ENCODE measurements around the gene CCDC78. TPM values are rescaled to one million over a fixed set of nuclear protein-coding genes. Genes with fewer than 3 reads are reported as not detected.

The CCDC78 gene
- total and polyA plus RNA-seq, 2 experiments from 2014 or later, result 10.5 to 12.6 TPM

DNA sequence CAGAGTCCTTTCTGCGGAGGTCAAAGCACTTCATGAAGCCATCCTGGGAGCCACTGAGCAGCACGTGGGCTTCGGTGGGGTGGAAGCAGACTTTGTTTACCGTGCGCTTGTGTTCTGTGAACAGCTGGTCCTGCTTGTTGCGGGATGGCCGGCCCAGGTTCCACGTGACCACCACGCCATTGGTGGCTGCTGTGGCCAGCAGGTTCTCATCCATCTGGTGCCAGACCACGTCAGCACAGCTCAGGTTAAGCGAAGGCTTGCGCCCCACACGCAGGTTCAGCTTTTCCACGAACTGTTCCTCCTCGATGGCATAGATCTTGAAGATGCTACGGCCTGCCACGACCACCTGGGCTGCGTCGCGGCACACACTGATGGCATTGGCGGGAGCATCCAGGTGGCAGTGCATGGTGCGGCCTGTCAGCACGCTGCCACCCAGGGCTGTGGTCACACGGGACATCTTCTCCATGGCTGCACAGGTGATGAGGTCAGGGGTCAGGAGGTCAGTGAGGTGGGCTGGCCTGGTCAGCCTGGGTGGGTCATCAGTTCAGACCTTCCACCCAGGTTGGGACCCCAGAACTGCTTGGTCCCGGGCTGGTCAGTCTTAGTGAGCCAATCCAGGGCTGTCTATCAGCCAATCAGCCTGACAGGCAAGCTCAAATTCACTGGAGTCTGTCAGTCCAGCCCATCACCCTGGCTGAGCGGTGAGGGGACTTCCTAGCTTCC is 36.9 kb downstream of the CCDC78 start (continued):
- TF ChIP-seq, protein P1, sequence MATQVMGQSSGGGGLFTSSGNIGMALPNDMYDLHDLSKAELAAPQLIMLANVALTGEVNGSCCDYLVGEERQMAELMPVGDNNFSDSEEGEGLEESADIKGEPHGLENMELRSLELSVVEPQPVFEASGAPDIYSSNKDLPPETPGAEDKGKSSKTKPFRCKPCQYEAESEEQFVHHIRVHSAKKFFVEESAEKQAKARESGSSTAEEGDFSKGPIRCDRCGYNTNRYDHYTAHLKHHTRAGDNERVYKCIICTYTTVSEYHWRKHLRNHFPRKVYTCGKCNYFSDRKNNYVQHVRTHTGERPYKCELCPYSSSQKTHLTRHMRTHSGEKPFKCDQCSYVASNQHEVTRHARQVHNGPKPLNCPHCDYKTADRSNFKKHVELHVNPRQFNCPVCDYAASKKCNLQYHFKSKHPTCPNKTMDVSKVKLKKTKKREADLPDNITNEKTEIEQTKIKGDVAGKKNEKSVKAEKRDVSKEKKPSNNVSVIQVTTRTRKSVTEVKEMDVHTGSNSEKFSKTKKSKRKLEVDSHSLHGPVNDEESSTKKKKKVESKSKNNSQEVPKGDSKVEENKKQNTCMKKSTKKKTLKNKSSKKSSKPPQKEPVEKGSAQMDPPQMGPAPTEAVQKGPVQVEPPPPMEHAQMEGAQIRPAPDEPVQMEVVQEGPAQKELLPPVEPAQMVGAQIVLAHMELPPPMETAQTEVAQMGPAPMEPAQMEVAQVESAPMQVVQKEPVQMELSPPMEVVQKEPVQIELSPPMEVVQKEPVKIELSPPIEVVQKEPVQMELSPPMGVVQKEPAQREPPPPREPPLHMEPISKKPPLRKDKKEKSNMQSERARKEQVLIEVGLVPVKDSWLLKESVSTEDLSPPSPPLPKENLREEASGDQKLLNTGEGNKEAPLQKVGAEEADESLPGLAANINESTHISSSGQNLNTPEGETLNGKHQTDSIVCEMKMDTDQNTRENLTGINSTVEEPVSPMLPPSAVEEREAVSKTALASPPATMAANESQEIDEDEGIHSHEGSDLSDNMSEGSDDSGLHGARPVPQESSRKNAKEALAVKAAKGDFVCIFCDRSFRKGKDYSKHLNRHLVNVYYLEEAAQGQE (IDR thresholded peaks at IDR 0.05; ENCODE audit: unreplicated experiment), result no peak
- TF ChIP-seq ZNF114 (CRISPR knock-in tag; IDR thresholded peaks at IDR 0.05) (no peak), POLR2AphosphoS5 (IDR thresholded peaks at IDR 0.05; ENCODE audit: low read depth) (no peak), JUNB (IDR thresholded peaks at IDR 0.05; ENCODE audit: unreplicated experiment) (no peak)
- TF ChIP-seq, protein P2, sequence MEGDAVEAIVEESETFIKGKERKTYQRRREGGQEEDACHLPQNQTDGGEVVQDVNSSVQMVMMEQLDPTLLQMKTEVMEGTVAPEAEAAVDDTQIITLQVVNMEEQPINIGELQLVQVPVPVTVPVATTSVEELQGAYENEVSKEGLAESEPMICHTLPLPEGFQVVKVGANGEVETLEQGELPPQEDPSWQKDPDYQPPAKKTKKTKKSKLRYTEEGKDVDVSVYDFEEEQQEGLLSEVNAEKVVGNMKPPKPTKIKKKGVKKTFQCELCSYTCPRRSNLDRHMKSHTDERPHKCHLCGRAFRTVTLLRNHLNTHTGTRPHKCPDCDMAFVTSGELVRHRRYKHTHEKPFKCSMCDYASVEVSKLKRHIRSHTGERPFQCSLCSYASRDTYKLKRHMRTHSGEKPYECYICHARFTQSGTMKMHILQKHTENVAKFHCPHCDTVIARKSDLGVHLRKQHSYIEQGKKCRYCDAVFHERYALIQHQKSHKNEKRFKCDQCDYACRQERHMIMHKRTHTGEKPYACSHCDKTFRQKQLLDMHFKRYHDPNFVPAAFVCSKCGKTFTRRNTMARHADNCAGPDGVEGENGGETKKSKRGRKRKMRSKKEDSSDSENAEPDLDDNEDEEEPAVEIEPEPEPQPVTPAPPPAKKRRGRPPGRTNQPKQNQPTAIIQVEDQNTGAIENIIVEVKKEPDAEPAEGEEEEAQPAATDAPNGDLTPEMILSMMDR (conservative IDR thresholded peaks at IDR 0.05; ENCODE audit: low read depth in 2 of 2), result no peak

DNA sequence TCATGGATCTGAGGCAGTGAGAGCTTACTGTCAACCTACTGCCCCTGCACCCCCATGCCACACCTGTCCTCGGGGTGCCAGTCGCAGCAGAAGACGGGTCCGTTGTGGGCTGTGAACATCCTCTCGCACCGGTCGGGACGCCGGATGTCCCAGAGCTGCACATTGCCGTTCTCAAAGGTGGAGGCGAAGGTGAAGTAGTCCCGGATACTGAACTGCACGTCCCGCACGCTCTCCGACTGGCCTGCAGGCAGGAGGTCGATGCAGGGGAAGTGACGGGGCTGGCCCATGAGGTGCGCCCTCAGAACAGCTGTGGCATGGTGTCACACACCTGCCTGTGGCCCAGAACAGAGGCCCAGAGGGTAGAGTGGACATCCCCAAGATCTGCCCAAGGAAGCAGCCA is 38.7 kb downstream of the CCDC78 start:
- Histone ChIP-seq H3K9me2 (ENCODE audit: insufficient read depth) (no peaks in the 10 kb centered on the region), H3K27ac (ENCODE audit: low read depth) (no peak overlapping the region), H3K79me2 (replicated peaks; ENCODE audit: insufficient read depth) (no peaks in the 10 kb centered on the region; the same call in 1 of the 2 replicates), H4K20me1 (replicated peaks; ENCODE audit: insufficient read depth) (0 out of 2 replicates have a peak, but pooled peaks cover 1% of the 10 kb centered on the region), H3K27me3 (ENCODE audit: insufficient read depth) (peaks cover 19% of the 10 kb centered on the region), H3K4me2 (no peak overlapping the region), H2AFZ (no peak overlapping the region), H3K4me1 (ENCODE audit: insufficient read depth) (peaks cover 5% of the 10 kb centered on the region; the same call in 1 of the 2 replicates), H3F3A (replicated peaks; ENCODE audit: low read depth) (peaks cover 10% of the 10 kb centered on the region; the same call in 1 of the 2 replicates), H3K4me3 (no peak overlapping the region), H3K36me3 (ENCODE audit: insufficient read depth) (no peaks in the 10 kb centered on the region; the same call in 1 of the 2 replicates)
- H3K27me3 Mint-ChIP-seq (ENCODE audit: insufficient read depth, low read depth, poor library complexity), result peaks cover 20% of the 10 kb centered on the region
- ATAC-seq (no peak), DNase-seq (ENCODE audit: low spot score) (no peak)
- H3K36me3 Mint-ChIP-seq (ENCODE audit: low read depth), result peaks cover 18% of the 10 kb centered on the region
- H3K4me1 Mint-ChIP-seq, result peaks cover 2% of the 10 kb centered on the region; the same call in 2 of the 3 replicates
- TF ChIP-seq CREB1 (CRISPR knock-in tag; IDR thresholded peaks at IDR 0.05; ENCODE audit: low read depth) (no peak), STAT1 (IDR thresholded peaks at IDR 0.05; ENCODE audit: unreplicated experiment) (no peak), NANOG (IDR thresholded peaks at IDR 0.05; ENCODE audit: borderline replicate concordance) (no peak), EZH2 (IDR thresholded peaks at IDR 0.05; ENCODE audit: low read depth, unreplicated experiment) (no peak)
- TF ChIP-seq, protein P3, sequence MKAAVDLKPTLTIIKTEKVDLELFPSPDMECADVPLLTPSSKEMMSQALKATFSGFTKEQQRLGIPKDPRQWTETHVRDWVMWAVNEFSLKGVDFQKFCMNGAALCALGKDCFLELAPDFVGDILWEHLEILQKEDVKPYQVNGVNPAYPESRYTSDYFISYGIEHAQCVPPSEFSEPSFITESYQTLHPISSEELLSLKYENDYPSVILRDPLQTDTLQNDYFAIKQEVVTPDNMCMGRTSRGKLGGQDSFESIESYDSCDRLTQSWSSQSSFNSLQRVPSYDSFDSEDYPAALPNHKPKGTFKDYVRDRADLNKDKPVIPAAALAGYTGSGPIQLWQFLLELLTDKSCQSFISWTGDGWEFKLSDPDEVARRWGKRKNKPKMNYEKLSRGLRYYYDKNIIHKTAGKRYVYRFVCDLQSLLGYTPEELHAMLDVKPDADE (IDR thresholded peaks at IDR 0.05), result no peak
- TF ChIP-seq, protein P1 (IDR thresholded peaks at IDR 0.05; ENCODE audit: unreplicated experiment), result no peak
- TF ChIP-seq, protein P2 (conservative IDR thresholded peaks at IDR 0.05; ENCODE audit: low read depth in 2 of 2), result no peak
- H3K27ac Mint-ChIP-seq, result no peak overlapping the region
- no peaks in the 10 kb centered on the region; the same call in 1 of the 3 replicates for H3K9me3 Mint-ChIP-seq
- no peak overlapping the region for H3K4me3 Mint-ChIP-seq

Data from GM23338 (cell line).